ENCODE results near the gene ARHGDIB.

The ARHGDIB gene

GRCh38 chr12:14946162-14946561 lies 15.2 kb downstream of the ARHGDIB start:
- POLR2A ChIA-PET, result no interaction called here

GRCh38 chr12:14942196-14942931 lies 19.0 kb downstream of the ARHGDIB start:
- no peak for TF ChIP-seq CTCF (IDR thresholded peaks at IDR 0.05; ENCODE audit: control extremely low read depth, extremely low read depth, low read depth, missing control alignments)
- CTCF ChIA-PET, result no interaction called here
- DNase-seq (ENCODE audit: extremely low spot score), result no peak
- POLR2A ChIA-PET, result no interaction called here

More at GRCh38 chr12:14946162-14946561, 15.2 kb downstream of the ARHGDIB start:
- no peak for TF ChIP-seq CTCF (IDR thresholded peaks at IDR 0.05; ENCODE audit: control extremely low read depth, extremely low read depth, low read depth, missing control alignments)
- no peak for DNase-seq (ENCODE audit: extremely low spot score)
- CTCF ChIA-PET, result no interaction called here

GRCh38 chr12:14941369-14941768 lies 20.0 kb downstream of the ARHGDIB start:
- no peak for DNase-seq (ENCODE audit: extremely low spot score)
- no peak for TF ChIP-seq CTCF (IDR thresholded peaks at IDR 0.05; ENCODE audit: control extremely low read depth, extremely low read depth, low read depth, missing control alignments)
- ChIA-PET CTCF (no interaction called here), POLR2A (no interaction called here)

GRCh38 chr12:14938301-14938700 lies 23.1 kb downstream of the ARHGDIB start, which contains the start of gene ERP27:
Gene ERP27, minus strand, starts transcription at chr12:14938537. Its CDS starts 29 bp downstream, at chr12:14938508.
- no peak for TF ChIP-seq CTCF (IDR thresholded peaks at IDR 0.05; ENCODE audit: control extremely low read depth, extremely low read depth, low read depth, missing control alignments)
- DNase-seq (ENCODE audit: extremely low spot score), result no peak
- ChIA-PET CTCF (interaction anchor here (1.3 to 2.0 kb wide), 5 partner anchors 11 to 89 kb away, joined by 3 to 7 read pairs (median 7); no protein-coding TSS in a partner anchor), POLR2A (no interaction called here)

- ChIA-PET POLR2A (no interaction called here), CTCF (interaction anchor here (1.2 to 2.0 kb wide), 8 partner anchors 10 to 92 kb away, joined by 3 to 7 read pairs (median 4); no protein-coding TSS in a partner anchor)
- DNase-seq (ENCODE audit: extremely low spot score), result peak; percentile 22
- TF ChIP-seq CTCF (IDR thresholded peaks at IDR 0.05; ENCODE audit: control extremely low read depth, extremely low read depth, low read depth, missing control alignments), result peak; percentile 30
Measured at GRCh38 chr12:14937689-14938088, 23.7 kb downstream of the ARHGDIB start.

- TF ChIP-seq CTCF (IDR thresholded peaks at IDR 0.05; ENCODE audit: control extremely low read depth, extremely low read depth, low read depth, missing control alignments), result no peak
- ChIA-PET POLR2A (no interaction called here), CTCF (interaction anchor here (0.9 to 2.0 kb wide), 8 partner anchors 10 to 236 kb away, joined by 3 to 7 read pairs (median 3); no protein-coding TSS in a partner anchor)
- DNase-seq (ENCODE audit: extremely low spot score), result no peak
Measured at GRCh38 chr12:14937014-14937413, 24.4 kb downstream of the ARHGDIB start.

Data from GM10248 (cell line).